GM12875 (cell line): ENCODE measurements around the gene LAMC1.
"Not testable (repeated sequence)": the region's sequence is repeated elsewhere in the genome, so short reads cannot be mapped to it uniquely, and the experiment has no call there.

Experiments used
- H3K4me3 ChIP-seq: one replicate; pipeline ENCODE4 v1.5.1; 2011; ENCODE audit warnings: low read depth, low read length, control low read depth
- CTCF ChIP-seq: IDR thresholded peaks from 2 replicates; pipeline ENCODE4 v1.5.1; 2011; ENCODE audit warnings: low read depth, mild to moderate bottlenecking, control low read depth, inconsistent platforms, low read length, moderate library complexity, borderline replicate concordance; ENCODE audit not compliant: insufficient read depth

Gene LAMC1

GRCh38 chr1:183140633-183141032, 117.4 kb downstream of the LAMC1 start:
- TF ChIP-seq CTCF, result no peak
- H3K4me3 ChIP-seq, result no peak overlapping the region

- no peak for TF ChIP-seq CTCF
- no peak overlapping the region for H3K4me3 ChIP-seq
Observed at GRCh38 chr1:183142171-183142570, 119.0 kb downstream of the LAMC1 start.

GRCh38 chr1:183143576-183144315, 120.5 kb downstream of the LAMC1 start:
- TF ChIP-seq CTCF, result no peak
- H3K4me3 ChIP-seq, result no peak overlapping the region

- no peak overlapping the region for H3K4me3 ChIP-seq
- TF ChIP-seq CTCF, result no peak
Observed at GRCh38 chr1:183144752-183145151, 121.5 kb downstream of the LAMC1 start.

- TF ChIP-seq CTCF, result no peak
- no peak overlapping the region for H3K4me3 ChIP-seq
Observed at GRCh38 chr1:183147735-183148134, 124.5 kb downstream of the LAMC1 start.

- TF ChIP-seq CTCF, result no peak
- no peak overlapping the region for H3K4me3 ChIP-seq
Observed at GRCh38 chr1:183148599-183148998, 125.4 kb downstream of the LAMC1 start.

GRCh38 chr1:183149273-183149672, 126.1 kb downstream of the LAMC1 start:
- TF ChIP-seq CTCF, result no peak
- no peak overlapping the region for H3K4me3 ChIP-seq

GRCh38 chr1:183150032-183150431, 126.8 kb downstream of the LAMC1 start:
- not testable (repeated sequence) for H3K4me3 ChIP-seq
